WERI-Rb-1 (cell line): ENCODE data around the gene ITGA8.

Experiments used
- DNase-seq: peaks from one replicate; pipeline ENCODE4 v3.0.0-alpha.2; 2020
- H3K27ac ChIP-seq: fragments of 250-450 bp; sonication (Bioruptor Pico); 2 replicates; pipeline ENCODE4 v1.5.1; 2020; ENCODE audit warnings: mild to moderate bottlenecking, moderate library complexity
- H3K27me3 ChIP-seq: fragments of 250-450 bp; sonication (Bioruptor Pico); 2 replicates; pipeline ENCODE4 v1.5.1; 2021; ENCODE audit warnings: mild to moderate bottlenecking, low read depth, moderate library complexity; ENCODE audit not compliant: insufficient read depth, severe bottlenecking
- H3K36me3 ChIP-seq: fragments of 250-450 bp; sonication (Bioruptor Pico); 2 replicates; pipeline ENCODE4 v1.5.1; 2020; ENCODE audit warnings: mild to moderate bottlenecking, moderate library complexity
- H3K4me3 ChIP-seq: 2 replicates; pipeline ENCODE4 v1.5.1; 2011; ENCODE audit warnings: low read depth, mild to moderate bottlenecking, control low read depth, low read length
- H3K9me3 ChIP-seq: fragments of 250-450 bp; sonication (Bioruptor Pico); 2 replicates; pipeline ENCODE4 v1.5.1; 2021; ENCODE audit warnings: mild to moderate bottlenecking, moderate library complexity; ENCODE audit not compliant: severe bottlenecking
- CTCF ChIP-seq: IDR thresholded peaks from 2 replicates; pipeline ENCODE4 v1.5.1; 2011; ENCODE audit warnings: low read depth, mild to moderate bottlenecking, control low read depth, inconsistent platforms, low read length

The ITGA8 gene

DNA sequence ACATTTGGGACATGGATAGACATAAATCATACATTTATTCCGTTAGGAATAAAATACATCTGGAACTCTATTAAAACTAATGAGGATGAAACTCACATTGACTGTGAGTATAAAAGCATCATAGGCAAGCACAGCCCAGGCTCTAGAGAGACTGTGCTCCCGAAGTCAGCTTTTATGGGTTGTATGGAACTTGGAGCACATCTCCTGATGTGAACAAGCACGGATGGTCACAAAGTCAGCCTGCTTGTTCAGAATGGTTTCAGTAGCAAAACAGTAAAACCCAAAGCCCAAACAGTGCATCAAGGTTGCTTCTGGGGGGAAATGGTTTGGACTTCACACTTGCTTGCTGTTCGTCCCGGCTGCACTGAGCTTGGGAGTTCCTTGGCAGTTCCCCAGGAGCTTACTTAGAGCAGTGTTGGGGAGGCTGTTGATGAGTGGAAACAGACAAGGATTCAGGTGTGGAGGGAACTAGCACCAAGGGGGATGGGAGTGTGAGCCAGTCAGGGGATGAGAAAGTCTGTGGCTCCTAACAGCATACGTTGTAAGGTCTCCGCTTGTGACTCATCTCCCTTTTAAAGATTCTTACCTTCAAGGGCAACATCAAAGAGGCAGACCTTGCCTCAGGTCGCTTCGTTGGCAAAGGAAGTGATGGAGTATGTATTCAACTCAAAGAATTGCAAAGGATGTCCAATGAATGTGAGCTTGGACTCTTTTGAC is 19.7 kb upstream of the ITGA8 start:
- no peak overlapping the region for H3K4me3 ChIP-seq
- no peak overlapping the region for H3K27ac ChIP-seq
- H3K36me3 ChIP-seq, result no peaks in the 10 kb centered on the region
- no peaks in the 10 kb centered on the region for H3K9me3 ChIP-seq
- no peak for TF ChIP-seq CTCF
- DNase-seq, result no peak
- H3K27me3 ChIP-seq, result no peaks in the 10 kb centered on the region

DNA sequence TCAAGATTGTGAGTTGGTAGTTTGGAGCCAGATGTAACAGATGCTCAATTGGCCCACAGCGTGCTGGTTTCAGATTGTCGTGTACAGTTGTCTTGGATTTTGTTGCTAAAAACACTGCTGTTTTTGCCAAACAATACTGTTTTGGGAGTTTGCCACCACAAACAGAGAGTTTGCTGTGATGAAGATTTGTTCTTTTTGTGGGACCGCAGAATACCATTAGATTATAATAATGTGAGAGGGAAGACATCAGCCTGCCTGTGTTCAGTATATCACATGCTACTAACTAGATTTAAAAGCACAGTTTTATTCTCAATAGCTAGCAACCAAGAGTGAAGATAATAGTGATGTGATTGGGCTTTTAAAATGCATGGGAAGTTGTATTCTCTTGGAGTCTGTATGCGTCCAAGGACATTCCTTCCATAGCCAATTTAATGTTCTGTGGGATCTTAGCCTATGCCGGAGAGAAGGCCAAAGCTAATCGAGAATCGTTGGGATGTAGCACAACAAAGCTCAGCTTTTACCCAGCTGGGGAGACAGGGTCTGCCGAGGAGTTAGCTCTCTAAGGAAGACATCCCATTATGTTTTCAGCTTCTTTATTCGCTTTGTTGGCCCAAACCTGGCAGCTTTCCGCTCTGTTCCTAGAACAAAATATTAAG is 18.7 kb upstream of the ITGA8 start:
- TF ChIP-seq CTCF, result no peak
- Histone ChIP-seq H3K27ac (no peak overlapping the region), H3K27me3 (no peaks in the 10 kb centered on the region), H3K9me3 (no peaks in the 10 kb centered on the region), H3K36me3 (no peaks in the 10 kb centered on the region), H3K4me3 (no peak overlapping the region)
- no peak for DNase-seq

- H3K27me3 ChIP-seq, result no peaks in the 10 kb centered on the region
- no peak for DNase-seq
- H3K36me3 ChIP-seq, result no peaks in the 10 kb centered on the region
Observed at GRCh38 chr10:15737656-15738055, 17.9 kb upstream of the ITGA8 start.

DNA sequence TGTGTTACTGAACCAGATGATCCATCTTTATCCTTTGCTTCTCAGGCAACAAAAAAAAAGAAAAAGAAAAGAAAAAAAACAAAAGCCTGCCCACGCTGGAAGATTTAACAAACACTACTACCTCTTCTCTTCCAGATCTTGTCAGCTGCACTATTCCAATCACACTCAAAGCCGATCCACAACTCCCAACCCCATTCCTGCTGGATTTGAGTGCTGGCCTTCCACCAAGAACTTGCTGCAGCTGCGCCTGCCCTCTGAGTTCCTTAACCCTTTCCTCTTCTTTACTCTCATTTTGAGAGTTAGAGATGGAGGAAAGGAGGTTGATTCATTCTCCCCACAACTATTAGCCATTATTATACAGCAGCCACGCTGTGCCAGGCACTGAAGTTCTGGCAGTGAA is 16.0 kb upstream of the ITGA8 start:
- Histone ChIP-seq H3K27me3 (no peaks in the 10 kb centered on the region), H3K4me3 (no peak overlapping the region), H3K9me3 (no peaks in the 10 kb centered on the region), H3K27ac (no peak overlapping the region), H3K36me3 (no peaks in the 10 kb centered on the region)
- no peak for TF ChIP-seq CTCF
- no peak for DNase-seq

More at GRCh38 chr10:15737656-15738055, 17.9 kb upstream of the ITGA8 start:
- no peak for TF ChIP-seq CTCF
- Histone ChIP-seq H3K9me3 (no peaks in the 10 kb centered on the region), H3K4me3 (no peak overlapping the region), H3K27ac (no peak overlapping the region)

- no peak for DNase-seq
- H3K27ac ChIP-seq, result no peak overlapping the region
- H3K4me3 ChIP-seq, result no peak overlapping the region
- no peaks in the 10 kb centered on the region for H3K36me3 ChIP-seq
- H3K9me3 ChIP-seq, result no peaks in the 10 kb centered on the region
- no peaks in the 10 kb centered on the region for H3K27me3 ChIP-seq
- no peak for TF ChIP-seq CTCF
Observed at GRCh38 chr10:15730341-15730740, 10.6 kb upstream of the ITGA8 start.
